Thoracic aorta (tissue), 2 donors: ENCODE results near the gene ATMIN. TPM values are rescaled to one million over a fixed set of nuclear protein-coding genes. Genes with fewer than 3 reads are reported as not detected.

Experiments used
- ATAC-seq: fragments of 150-250 bp; one replicate; pipeline ENCODE4 v1.8.0; 2017; ENCODE audit warnings: low read depth; ENCODE audit not compliant: insufficient number of reproducible peaks, low FRiP score
- DNase-seq: peaks from one replicate; pipeline ENCODE4 v3.0.0-alpha.2; 2020; ENCODE audit warnings: low spot score
- H3K27ac ChIP-seq, 2 donors: fragments of 200-600 bp; sonication (generic); 1 replicate in 1 of 2; 2 replicates in 1 of 2; pipeline ENCODE4 v1.5.1; 2016; ENCODE audit warnings: mild to moderate bottlenecking in 2 of 2, moderate library complexity in 2 of 2
- H3K27me3 ChIP-seq: fragments of 200-600 bp; sonication (generic); replicated peaks from 2 replicates; pipeline ENCODE4 v1.6.0; 2016; ENCODE audit warnings: mild to moderate bottlenecking; ENCODE audit not compliant: insufficient read depth
- H3K36me3 ChIP-seq: fragments of 200-600 bp; sonication (generic); one replicate; pipeline ENCODE4 v1.5.1; 2016
- H3K4me1 ChIP-seq, 2 donors: fragments of 200-600 bp; sonication (generic); 1 replicate in 1 of 2; 2 replicates in 1 of 2; pipeline versions ENCODE4 v1.5.1 to v1.6.0; 2016; ENCODE audit warnings: low read depth in 2 of 2, mild to moderate bottlenecking in 1 of 2; ENCODE audit not compliant: control insufficient read depth in 1 of 2
- H3K4me3 ChIP-seq: fragments of 200-600 bp; sonication (generic); 2 replicates; pipeline ENCODE4 v1.5.1; 2016; ENCODE audit warnings: mild to moderate bottlenecking
- H3K9me3 ChIP-seq: fragments of 200-600 bp; sonication (generic); 2 replicates; pipeline ENCODE4 v1.5.1; 2016
- total RNA-seq, 2 donors: library from RNA; depleted of rRNA; stranded (reverse); fragments of >200 nt; gene quantifications; one replicate each; pipeline versions ENCODE4 v1.1.0 to v1.2.3, GENCODE V29; 2016
- TF ChIP-seq, protein P1 (sequence below): fragments of 200-600 bp; sonication (generic); IDR thresholded peaks from one replicate; pipeline ENCODE4 v1.5.1; 2019; ENCODE audit warnings: antibody characterized with exemption

ATMIN gene, protein sequence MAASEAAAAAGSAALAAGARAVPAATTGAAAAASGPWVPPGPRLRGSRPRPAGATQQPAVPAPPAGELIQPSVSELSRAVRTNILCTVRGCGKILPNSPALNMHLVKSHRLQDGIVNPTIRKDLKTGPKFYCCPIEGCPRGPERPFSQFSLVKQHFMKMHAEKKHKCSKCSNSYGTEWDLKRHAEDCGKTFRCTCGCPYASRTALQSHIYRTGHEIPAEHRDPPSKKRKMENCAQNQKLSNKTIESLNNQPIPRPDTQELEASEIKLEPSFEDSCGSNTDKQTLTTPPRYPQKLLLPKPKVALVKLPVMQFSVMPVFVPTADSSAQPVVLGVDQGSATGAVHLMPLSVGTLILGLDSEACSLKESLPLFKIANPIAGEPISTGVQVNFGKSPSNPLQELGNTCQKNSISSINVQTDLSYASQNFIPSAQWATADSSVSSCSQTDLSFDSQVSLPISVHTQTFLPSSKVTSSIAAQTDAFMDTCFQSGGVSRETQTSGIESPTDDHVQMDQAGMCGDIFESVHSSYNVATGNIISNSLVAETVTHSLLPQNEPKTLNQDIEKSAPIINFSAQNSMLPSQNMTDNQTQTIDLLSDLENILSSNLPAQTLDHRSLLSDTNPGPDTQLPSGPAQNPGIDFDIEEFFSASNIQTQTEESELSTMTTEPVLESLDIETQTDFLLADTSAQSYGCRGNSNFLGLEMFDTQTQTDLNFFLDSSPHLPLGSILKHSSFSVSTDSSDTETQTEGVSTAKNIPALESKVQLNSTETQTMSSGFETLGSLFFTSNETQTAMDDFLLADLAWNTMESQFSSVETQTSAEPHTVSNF
- 10 to 100 TPM; 32.0 to 32.5 TPM for total RNA-seq

DNA sequence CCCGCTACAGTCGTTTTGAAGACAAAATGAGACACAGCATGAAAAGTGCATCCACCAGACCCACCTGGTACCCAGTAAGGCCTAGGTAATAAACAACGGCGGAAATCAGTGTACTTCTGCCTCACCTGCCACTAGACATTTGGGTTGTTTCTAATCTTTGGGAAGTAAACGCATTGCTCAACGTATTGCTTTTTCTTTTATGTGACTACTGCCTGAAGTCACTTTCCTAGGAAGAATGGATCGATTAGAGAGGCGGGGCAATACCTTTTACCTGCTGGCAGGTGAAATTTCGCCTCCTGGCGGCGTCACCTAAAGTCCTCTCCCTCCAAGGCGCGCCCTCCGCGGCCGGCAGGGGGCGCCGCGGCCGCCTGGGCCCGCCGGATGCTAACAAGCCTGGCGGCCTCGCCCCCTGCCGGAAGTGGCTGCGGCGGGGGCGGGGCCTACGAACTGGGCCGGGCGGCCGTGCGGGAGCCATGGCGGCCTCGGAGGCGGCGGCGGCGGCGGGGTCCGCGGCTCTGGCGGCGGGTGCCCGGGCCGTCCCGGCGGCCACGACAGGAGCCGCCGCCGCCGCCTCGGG is at the start of gene ATMIN:
TSS of gene ATMIN (plus strand) at position 445 of the 577 bp plus-strand sequence. CDS start at position 474, 29 bp downstream.
- Histone ChIP-seq H3K27me3 (no peaks in the 10 kb centered on the region), H3K4me3 (peak within 1 kb of the TSS; percentile 81), H3K27ac (no peak within 1 kb of the TSS), H3K4me1 (peaks cover 11 to 18% of the 10 kb centered on the region in 2 donors), H3K9me3 (no peaks in the 10 kb centered on the region), H3K36me3 (no peaks in the 10 kb centered on the region)
- peak; percentile 93 for ATAC-seq
- peak; percentile 38 for DNase-seq
- TF ChIP-seq, protein P1, sequence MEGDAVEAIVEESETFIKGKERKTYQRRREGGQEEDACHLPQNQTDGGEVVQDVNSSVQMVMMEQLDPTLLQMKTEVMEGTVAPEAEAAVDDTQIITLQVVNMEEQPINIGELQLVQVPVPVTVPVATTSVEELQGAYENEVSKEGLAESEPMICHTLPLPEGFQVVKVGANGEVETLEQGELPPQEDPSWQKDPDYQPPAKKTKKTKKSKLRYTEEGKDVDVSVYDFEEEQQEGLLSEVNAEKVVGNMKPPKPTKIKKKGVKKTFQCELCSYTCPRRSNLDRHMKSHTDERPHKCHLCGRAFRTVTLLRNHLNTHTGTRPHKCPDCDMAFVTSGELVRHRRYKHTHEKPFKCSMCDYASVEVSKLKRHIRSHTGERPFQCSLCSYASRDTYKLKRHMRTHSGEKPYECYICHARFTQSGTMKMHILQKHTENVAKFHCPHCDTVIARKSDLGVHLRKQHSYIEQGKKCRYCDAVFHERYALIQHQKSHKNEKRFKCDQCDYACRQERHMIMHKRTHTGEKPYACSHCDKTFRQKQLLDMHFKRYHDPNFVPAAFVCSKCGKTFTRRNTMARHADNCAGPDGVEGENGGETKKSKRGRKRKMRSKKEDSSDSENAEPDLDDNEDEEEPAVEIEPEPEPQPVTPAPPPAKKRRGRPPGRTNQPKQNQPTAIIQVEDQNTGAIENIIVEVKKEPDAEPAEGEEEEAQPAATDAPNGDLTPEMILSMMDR: peak; percentile 93

DNA sequence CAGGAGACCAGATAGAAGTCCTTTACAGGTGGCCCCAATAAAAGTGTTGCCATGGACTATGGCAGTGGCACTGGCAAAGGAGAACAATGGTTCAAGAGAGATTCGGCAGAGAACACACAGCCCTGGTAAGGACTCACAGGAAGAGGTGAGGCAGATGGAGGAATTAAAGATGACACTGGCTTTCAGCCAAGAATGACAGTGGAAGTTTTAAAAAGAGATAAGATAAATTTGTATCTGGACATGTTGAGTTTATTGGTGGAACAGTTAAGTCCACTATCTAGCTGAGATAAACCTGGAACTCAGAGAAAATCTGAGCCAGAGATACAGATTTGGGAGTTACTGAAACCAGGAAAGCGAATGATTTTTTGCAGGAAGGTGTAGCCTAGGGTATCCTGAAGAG is 49.1 kb upstream of the ATMIN start:
- ATAC-seq (no peak), DNase-seq (no peak)
- no peak overlapping the region for H3K4me3 ChIP-seq
- no peaks in the 10 kb centered on the region for H3K27me3 ChIP-seq
- no peaks in the 10 kb centered on the region for H3K36me3 ChIP-seq
- TF ChIP-seq, protein P1: no peak
- H3K27ac ChIP-seq: no peak overlapping the region
- no peaks in the 10 kb centered on the region for H3K9me3 ChIP-seq
- H3K4me1 ChIP-seq: no peaks in the 10 kb centered on the region

DNA sequence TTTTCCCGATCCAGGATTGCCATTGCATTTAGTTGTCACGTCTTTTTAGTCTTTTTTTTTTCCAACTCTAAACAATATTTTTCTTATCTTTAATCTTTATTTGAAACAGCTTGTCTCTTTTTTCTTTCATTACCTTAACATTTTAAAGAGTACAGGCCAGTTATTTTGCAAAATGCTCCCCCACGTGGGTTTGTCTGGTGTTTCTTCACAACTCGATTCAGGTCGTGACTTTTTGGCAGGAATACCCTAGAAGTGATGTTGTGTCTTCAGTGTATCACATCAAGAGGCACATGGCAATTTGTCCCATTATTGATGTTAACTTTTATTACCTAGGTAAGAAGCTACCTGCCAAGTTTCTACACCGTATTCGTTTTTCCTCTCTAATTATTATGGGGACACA is 46.9 kb upstream of the ATMIN start:
- H3K9me3 ChIP-seq: no peaks in the 10 kb centered on the region
- no peaks in the 10 kb centered on the region for H3K27me3 ChIP-seq
- H3K36me3 ChIP-seq: no peaks in the 10 kb centered on the region
- H3K4me1 ChIP-seq: no peaks in the 10 kb centered on the region
- TF ChIP-seq, protein P1: no peak
- no peak overlapping the region for H3K4me3 ChIP-seq
- no peak for ATAC-seq
- DNase-seq: no peak
- H3K27ac ChIP-seq: no peak overlapping the region

DNA sequence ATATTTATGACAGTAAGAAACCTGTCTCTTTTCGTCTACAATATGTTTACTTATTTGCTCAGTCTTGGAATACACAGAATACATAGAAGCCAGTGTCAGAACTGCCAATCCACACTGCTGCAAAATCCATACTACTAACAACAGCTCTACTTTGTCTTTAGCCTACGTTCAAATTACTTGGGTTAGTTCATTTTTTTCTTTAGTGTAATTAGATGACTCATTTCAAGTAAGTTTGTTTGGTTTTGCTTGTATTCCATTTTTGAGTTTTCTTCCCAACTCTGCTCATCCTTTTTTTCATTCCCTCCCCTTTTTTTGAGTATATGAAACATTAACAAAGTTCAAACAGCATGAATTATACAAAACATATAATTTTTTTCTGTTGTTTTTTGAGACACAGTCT is 45.8 kb upstream of the ATMIN start:
- DNase-seq: no peak
- no peaks in the 10 kb centered on the region for H3K27me3 ChIP-seq
- no peaks in the 10 kb centered on the region for H3K9me3 ChIP-seq
- H3K4me1 ChIP-seq: no peaks in the 10 kb centered on the region
- H3K36me3 ChIP-seq: no peaks in the 10 kb centered on the region
- H3K27ac ChIP-seq: no peak overlapping the region
- TF ChIP-seq, protein P1: no peak
- H3K4me3 ChIP-seq: no peak overlapping the region
- ATAC-seq: no peak

DNA sequence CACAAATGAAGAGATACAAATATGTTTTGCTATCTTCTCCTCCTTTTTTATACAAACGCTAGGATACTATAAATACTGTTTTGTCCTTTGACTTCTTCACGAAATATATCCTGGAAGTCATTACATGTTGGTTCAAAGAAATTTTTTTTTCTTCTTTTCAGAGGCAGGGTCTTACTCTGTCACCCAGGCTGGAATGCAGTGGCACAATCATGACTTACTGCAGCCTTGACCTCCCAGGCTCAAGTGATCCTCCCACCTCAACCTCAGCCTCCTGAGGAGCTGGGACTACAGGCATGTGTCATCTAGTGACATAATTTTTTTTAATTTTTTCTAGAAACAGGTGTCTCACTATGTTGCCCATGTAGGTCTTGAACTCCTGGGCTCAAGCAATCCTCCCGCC is 45.1 kb upstream of the ATMIN start:
- H3K4me3 ChIP-seq: no peak overlapping the region
- TF ChIP-seq, protein P1: no peak
- no peaks in the 10 kb centered on the region for H3K27me3 ChIP-seq
- DNase-seq (no peak), ATAC-seq (no peak)
- H3K27ac ChIP-seq: no peak overlapping the region
- H3K36me3 ChIP-seq: no peaks in the 10 kb centered on the region
- no peaks in the 10 kb centered on the region for H3K9me3 ChIP-seq
- H3K4me1 ChIP-seq: no peaks in the 10 kb centered on the region
